OCI-M2 (cell line): ENCODE measurements around the gene CCL7.

Source experiments
- DNase-seq: peaks from one replicate; lab custom pipeline; 2025; ENCODE audit not compliant: unreplicated experiment; lab: John Stamatoyannopoulos, UW

CCL7 gene

DNA sequence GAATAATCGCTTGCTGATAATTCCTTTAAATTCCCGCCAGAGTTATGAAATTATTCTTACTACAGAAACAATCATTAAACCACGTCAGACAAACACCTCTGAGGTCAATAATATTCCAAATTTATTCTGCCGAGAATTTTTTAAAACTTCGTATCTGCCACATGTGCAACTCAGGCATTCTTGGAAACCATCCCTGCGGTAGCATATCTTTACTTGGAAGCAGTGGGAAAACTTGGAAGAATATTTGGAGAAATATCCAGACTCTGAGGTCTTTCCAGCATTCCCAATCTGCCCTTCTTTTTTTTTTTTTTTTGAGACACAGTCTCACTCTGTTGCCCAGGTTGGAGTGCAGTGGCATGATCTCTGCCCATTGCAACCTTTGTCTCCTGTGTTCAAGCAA lies 13.6 kb downstream of the CCL7 start:
- DNase-seq = no peak

DNA sequence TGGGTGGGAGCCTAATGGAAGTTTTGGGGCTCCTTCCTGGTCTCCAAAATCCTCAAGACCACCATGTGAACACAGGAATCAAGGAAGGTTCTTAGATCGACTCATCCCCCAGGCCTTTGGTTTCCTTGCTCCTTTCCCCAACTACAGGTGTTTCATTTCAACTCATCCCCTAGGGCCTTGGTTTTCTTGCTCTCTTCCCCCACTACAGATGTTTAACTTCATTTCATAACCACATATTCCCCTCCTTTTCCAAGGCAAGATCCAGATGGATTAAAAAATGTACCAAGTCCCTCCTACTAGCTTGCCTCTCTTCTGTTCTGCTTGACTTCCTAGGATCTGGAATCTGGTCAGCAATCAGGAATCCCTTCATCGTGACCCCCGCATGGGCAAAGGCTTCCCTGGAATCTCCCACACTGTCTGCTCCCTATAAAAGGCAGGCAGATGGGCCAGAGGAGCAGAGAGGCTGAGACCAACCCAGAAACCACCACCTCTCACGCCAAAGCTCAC lies 15.3 kb downstream of the CCL7 start, which contains the start of gene CCL11:
CCL11 (plus strand) TSS at position 457 of the 507 bp plus-strand sequence. CDS start 67 bp downstream, outside the sequence.
- no peak for DNase-seq

DNA sequence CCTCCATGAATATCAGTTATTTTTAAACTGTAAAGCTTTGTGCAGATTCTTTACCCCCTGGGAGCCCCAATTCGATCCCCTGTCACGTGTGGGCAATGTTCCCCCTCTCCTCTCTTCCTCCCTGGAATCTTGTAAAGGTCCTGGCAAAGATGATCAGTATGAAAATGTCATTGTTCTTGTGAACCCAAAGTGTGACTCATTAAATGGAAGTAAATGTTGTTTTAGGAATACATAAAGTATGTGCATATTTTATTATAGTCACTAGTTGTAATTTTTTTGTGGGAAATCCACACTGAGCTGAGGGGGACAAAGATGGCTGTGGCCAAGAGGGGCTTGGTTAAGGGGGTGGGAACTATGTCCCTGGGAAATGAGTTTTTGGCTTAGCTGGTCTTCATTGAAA lies 17.9 kb downstream of the CCL7 start:
- DNase-seq = no peak

DNA sequence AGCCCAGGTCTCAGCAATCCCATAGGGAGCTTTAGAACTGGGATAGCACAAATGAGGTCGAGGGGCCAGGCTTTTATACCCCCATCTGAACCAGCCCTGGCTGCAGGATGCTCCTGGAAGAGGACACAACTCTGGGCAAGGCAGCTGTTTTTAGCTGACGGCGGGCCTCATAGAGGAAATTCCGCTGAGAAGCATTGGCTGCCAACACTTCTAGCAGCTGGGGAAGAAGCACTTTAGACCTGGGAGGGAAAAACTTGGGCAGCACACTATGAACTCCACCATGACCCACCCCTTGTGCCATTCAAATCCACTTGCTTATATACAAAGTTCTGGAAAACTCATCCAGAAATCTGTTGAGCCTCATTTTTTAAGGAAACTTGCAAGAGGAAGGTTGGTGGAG lies 20.6 kb downstream of the CCL7 start:
- no peak for DNase-seq

- no peak for DNase-seq
Observed at GRCh38 chr17:34291721-34292348, 21.8 kb downstream of the CCL7 start.

DNA sequence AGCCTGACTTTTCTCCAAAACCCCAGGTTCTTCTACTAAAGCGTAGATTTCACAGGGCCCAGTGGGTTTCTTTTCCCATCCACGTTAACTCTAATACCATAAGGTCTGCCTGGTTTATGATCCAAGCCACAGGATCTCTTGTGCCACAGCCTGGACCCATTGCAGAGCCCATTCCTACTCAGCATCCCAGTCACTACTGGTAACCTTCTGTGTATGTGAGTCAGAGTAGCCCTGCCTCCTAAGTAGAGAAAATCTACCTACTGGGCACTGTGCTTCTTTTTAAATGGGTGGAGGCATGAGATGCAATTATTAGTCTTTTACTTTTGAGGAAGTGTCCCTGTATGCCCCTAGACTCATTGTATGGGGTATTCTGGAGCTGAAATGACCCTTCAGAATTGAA lies 29.0 kb downstream of the CCL7 start:
- no peak for DNase-seq

DNA sequence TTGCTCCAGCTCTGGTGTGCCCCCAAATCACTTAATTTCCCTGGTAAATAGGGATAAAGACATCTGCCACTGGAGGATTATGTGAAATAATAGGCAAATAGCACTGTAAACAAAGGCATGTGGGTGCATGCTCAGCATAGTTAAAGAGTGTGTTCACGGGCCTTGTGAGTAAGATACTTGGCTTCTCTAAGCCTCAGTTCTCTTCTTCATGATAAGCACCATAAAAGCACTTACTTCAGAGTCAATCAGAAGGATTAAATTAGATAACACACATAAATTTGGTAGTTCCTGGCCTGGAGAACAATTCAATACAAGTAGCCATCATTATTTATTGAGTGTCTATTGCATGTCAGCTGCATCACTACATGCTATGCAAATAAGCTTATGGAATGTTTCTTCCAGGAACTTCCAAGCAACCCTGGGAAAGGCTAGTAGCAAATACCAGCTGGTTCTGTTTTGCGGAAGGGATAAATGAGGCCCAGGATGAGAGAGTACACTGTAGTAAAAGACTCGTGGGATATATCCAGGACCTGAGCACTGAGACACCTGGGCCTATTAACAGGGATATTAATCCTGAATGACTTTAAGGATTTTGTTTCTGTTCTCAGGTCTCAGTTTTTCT lies 30.0 kb downstream of the CCL7 start:
- no peak for DNase-seq

DNA sequence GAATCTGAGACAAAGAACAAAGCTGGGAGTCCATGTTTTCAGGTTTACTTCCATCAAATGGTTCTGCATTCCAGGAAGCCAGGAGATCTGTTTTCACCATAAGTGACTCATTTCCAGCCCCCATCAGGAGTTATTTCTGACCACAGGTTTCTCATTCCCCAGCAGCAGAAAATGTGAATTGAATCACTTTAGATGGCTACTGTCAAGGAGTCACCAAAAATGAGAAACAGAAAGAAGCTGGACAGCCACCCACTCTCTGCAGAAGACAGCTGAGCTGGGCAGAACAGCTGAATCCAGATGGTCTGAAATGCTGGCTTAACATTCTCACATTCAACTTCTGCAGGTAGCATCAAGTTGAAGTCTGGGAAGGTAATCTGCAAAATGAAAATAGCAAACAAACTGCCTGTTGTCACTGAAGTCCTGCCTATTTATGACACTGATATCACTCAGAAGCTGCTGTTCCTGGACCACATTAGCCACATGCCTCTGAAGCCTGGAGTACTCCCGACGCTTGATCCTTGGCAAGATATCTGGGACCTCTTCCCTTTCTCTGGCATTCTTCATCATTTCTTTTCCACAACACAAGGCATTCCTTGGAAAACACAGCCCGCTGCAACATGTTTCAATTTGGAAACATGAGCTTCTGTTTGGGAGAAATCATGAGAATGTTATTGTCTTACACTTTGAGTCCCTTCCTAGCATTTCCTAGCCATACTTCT lies 30.8 kb downstream of the CCL7 start:
- DNase-seq = no peak

DNA sequence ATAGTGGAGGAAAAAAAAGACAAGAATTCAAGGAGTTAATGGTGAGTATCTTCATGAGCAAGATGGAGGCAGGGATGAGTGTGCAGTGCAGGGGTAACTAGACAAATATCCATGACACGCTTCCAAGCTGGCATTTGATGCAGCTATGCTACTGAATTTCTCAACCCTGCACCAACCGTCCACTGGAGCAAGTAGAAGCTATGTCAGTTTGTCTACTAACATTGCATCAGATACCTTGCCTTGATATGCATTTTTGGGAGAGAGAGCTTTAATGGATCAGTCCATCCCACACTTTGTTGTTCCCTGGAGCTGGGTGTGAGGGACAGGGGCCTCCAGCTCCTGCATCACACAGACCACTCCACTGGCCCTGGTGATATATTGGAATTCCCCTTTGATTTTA lies 32.0 kb downstream of the CCL7 start:
- no peak for DNase-seq

- DNase-seq = no peak
Observed at GRCh38 chr17:34302636-34303035, 32.6 kb downstream of the CCL7 start.

- no peak for DNase-seq
Observed at GRCh38 chr17:34303606-34304005, 33.6 kb downstream of the CCL7 start.

- no peak for DNase-seq
Observed at GRCh38 chr17:34305061-34305460, 35.0 kb downstream of the CCL7 start.

- DNase-seq = no peak
Observed at GRCh38 chr17:34305606-34306005, 35.6 kb downstream of the CCL7 start.

DNA sequence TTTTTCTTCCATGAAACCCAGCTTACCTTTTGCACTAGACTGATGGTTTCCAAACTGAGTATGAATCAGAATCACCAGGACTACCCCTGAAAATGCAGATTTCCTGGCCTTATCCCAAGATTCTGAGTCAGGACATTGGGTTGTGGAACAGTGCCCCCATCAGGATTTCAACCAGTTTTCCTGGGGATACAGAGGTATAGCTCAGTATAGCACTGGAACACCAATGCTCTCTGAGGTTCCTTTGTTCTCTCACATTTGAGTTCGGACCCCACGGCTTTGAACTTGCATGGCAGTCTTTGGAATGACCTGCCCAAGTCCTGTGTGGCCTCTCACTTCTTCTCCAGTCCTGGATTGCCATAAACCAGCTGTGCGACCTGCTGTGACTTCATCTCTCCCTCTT lies 36.4 kb downstream of the CCL7 start:
- DNase-seq = no peak

- DNase-seq = no peak
Observed at GRCh38 chr17:34307110-34307509, 37.1 kb downstream of the CCL7 start.

DNA sequence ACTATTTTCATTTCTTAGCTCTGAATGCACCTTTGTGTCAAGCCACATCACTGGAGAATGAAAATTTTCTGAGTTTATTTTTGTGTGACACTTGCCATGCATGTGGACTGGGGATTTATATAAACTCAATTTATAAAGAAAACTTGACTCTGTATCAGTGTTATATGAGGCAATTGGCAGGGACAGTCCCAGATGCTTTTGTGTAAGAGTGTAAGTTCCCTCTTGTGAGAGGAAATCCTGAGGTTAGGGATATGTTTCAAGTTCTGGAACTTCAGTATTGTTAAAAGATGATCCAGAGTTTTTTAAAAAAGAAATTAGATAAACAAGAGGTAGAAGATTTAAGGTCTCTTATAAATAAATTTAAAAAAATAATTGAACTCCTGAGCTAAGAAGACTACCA lies 38.4 kb downstream of the CCL7 start:
- no peak for DNase-seq

- DNase-seq = no peak
Observed at GRCh38 chr17:34311291-34311690, 41.3 kb downstream of the CCL7 start.

DNA sequence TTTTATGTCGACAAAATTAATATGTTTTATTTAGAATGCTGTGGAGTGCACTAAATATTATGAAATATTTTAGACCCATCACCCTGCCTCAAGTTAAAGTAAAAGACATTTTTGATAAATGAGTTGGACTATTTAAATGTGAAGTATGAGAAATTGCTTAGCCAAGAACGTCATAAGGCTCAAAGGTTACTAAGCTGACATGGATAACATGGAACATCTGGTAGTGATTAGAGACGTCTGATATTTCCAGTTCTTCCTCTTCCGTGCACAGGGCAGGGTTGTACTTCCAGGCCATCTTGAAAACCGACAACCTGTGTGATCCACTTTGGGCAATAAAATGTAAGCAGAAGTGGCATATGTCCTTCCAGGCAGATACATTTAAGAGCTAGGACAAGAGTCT lies 42.1 kb downstream of the CCL7 start:
- no peak for DNase-seq

DNA sequence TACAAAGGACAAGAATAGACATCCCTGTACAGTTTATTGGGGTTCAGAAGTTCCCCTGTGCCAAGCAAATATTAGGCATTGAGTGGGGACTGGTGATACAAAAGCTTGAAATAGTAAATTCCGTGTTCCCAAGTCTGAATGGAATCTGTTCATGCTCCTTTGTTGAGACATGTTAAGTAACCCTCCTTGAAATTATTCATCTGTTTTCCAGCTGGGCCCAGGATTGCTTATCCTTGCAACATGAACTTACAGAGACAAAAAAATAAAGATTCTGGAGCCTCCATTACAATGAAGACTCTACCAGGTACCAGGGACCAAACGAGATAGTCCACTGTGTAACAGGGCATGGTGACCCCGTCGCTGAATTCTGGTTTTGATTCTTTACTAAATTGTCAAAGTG lies 43.1 kb downstream of the CCL7 start:
- DNase-seq = no peak

DNA sequence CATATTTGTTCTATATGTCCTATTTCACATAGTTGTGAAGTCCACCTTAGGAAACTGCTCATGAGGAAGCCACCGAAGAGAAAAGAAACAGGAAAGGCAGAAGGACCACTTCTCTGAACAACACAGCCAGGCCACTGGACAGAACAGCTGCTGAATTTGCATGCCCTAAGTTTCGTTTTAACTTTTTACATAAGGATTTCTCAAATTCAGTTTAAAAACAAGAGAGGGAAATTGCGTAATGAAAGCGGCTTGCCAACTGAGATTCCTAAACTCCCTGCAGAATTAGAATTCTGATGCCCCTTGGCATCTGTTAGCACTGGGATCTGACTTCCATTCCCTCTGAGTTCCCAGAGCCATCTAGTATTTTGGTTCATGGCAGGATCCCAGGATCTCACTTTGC lies 44.3 kb downstream of the CCL7 start:
- DNase-seq = no peak

GRCh38 chr17:34318474-34318873 lies 48.5 kb downstream of the CCL7 start:
- DNase-seq = no peak

GRCh38 chr17:34319039-34319483 lies 49.0 kb downstream of the CCL7 start, which contains the start of gene CCL8:
TSS of gene CCL8 (plus strand) at chr17:34319435. CDS start at chr17:34319502, 67 bp downstream.
- no peak for DNase-seq
